NCI-H524 (cell line): ENCODE data around the gene TMEM117.

ENCODE experiments used
- DNase-seq, 2 experiments: peaks; one replicate each; lab custom pipeline; 2025; lab: John Stamatoyannopoulos, UW

The TMEM117 gene

GRCh38 chr12:43835656-43836474 lies at the start of gene TMEM117:
Gene TMEM117, plus strand, starts transcription at chr12:43836081.
- DNase-seq: peak; percentile 18 to 55

DNA sequence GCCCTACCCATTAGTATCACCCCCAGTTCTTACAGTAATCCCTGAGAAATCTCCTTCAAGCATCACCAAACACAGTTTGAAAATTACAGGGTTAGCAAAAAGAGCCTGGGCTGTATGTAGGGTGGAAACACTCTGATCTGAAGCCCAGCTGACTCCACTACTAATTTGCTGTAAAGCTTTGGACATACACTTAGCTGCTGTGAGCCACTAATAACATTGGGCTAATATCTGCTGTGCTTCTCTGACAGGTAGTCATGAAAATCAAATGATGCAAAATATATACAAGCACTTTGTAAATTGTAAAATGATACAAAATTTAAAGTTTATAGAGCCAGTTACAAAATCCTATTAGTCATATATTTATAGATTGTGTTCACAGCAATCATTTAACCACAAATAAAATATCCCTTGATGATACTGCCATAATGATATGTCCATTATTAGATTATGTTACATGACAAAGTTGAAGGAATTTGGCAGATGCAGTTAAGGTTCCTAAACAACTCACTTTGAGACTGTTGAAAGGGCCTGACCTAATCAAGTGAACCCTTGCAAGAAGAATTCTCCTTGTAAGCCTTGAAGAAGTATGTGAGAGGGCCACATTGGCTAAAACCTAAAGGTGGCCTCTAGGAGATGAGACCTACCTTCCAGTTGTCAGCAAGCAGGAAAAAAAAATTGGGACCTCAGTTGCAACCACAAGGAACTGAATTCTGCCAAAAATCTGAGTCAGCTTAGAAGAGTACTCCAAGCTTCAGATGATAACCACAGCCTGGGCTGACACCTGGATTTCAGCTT lies 48.8 kb upstream of the TMEM117 start:
- DNase-seq: no peak

DNA sequence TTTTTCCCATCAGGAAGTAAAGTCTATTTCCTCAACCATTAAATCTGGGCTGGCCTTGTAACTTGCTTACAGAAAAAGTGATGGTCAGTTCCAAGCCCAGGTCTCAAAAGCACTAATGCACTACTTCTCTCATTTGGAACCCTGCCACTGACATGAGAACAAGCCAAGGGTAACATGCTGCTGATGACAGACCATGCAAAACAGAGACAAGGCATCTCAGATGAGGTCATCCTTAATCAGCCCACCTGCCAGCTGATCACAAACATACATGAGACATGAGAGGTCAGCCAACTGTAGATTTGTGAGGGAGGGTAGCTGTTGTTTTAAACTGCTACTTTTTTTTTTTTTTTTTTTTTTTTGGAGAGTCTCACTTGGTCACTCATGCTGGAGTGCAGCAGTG lies 45.9 kb upstream of the TMEM117 start:
- DNase-seq: no peak

DNA sequence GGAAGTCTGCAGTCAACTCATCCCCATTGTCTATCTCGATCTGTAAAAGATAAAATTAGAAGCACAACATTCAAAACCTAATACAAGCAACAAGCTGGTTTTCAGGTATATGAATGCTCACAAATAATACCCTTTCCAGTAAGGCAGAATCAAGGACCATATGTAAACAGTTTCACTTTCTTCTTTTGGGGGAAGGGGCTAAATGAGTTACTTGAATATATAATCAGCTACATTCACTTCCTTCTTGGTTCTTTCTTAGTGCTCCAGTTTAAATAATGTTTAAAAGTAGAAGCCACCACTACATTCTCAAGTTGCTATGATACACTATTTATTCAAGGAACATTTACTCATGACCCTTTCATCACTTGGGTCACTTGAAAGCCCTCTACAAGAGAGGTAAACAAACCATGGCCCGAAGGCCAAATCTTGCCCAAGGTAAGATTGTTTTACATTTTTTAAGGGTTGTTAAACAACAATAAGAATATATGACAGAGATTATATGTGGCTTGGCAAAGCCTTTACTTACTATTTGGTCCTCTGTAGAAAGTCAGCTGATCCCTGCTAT lies 40.1 kb upstream of the TMEM117 start:
- DNase-seq: no peak

GRCh38 chr12:43797561-43798217 lies 38.2 kb upstream of the TMEM117 start:
- DNase-seq: no peak

DNA sequence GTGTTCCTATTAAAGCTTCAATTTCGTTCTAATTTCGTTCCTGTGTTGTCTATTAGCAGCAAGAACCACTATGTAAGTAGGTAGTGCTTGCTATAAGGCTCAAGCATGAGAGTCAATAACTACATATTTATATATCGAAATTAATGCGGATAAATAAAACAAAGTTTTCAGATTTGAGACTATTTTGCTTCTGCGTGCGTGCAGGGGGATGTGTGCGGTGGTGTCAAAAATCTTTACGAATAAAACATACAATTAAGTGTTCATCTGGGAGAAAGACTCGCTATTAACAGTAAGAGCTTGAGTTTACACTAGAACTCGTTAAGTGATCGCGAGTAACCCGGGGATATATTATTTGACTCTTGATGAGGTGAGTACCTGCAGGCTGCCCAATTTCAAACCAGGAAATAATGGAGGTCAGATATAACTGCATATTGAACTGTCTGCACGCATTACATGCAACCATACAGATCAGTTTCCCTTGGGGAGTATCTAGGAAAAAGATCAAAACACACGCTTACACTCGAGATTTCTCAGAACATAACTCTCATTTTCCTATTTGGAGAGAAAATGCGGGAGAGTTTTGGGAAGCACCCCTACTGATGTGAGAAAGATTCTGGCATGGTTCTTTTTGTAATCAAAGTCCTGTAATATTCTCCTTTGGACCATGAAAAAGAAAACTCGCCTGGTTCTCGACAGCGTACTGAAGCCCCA lies 30.6 kb upstream of the TMEM117 start:
- peak; percentile 22 to 40 for DNase-seq

DNA sequence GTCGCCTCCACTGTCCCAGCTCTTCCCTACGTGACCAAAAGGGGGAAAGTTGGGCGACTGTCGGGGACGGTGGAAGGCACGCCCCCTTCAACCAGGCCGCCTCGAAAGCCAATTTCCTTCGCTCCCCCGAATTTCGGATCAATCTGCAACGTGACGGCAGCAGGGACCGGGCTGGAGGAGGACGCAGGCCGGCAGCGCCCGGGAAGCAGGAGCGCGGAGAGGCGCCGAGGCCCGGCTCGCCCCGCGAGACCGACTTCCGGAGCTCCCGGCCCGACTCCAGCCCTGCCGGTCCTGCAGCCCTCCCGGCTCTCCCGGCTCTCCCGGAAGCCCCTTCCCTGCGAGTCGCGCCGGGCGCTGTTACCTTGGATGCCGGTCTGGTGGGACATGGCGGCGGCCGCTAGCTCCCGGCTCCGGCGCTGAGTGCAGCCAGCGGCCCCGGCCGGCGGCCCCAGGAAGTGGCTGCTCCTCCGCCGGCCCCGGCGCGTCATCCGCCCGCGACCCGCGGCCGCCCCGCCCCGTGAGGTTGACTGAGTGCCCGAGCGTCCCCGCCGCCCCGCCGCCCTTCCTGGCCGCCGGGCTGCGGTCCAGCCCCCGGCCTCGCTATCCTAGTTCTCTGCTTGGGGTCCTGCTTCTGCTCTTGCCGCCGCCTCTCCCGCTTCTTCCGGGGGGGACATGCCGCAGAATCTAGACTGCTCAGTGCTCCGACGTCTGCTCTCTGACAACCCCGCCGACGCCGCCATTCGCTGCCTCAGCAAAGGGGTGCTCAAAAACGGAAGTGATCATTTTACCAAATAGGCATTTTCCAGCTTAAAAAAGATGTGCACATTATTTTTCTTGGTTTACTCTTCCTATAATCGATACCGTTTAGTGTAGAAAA lies 29.8 kb upstream of the TMEM117 start, which contains the start of gene TWF1:
Gene TWF1, minus strand, starts transcription at position 458 of the 877 bp plus-strand sequence. Its CDS starts 72 bp downstream, at position 386.
- peak; percentile 44 to 63 for DNase-seq

DNA sequence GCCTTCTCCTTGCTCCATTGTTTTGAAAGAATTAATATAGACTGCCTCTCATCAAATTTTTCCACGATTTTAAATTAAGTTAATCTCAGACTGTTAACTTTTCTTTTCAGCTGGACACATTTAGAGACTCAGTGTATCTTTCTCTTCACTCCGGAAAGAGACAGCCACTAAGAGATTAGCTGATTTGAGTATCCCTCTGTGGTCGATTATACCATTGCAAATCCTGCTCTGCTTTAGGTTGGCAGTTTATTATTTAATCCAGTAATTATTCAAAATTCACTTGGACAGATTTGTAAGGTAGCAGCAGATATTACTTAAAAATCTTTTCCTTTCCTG lies 29.2 kb upstream of the TMEM117 start:
- peak in 1 of 2 experiments; percentile 7 for DNase-seq

DNA sequence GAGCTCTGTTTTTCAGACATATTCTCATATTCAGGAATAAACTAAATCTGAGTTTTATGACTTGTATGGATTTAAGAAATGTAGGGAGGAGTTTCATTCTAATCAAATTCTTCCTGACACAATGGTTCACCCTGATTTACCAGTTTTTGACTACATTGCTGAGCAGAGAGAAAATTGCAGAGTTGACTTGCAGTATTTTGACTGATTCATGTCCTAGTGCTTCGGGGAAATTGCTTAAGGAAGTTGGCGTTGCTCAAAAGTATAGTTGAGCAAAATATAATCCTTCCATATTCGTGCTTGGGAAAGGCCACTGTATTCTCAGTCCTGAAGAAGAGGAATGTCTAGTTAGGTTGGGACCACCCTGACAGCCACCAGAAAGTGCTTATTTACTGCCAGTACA lies 28.5 kb upstream of the TMEM117 start:
- DNase-seq: no peak

GRCh38 chr12:43812057-43812456 lies 23.8 kb upstream of the TMEM117 start:
- DNase-seq: no peak

GRCh38 chr12:43812926-43813325 lies 23.0 kb upstream of the TMEM117 start:
- no peak for DNase-seq

DNA sequence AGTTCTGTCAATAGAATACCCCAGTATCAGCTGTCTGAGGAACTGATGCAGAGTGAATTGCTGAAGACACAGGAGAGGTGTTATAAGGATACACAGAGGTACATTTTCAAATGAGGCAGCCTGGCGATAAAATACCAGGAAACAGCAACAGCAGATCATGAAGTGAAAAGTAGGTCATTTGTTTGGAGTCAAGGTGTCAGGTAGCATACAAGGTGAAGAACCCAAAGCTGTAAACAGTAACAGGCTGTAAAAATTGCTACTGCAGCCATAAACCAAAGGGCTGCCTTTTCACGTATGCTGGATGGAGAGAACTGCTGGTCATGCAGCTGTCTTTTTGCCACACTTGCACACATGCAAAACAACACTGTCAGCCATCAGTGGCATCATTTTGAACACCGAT lies 20.5 kb upstream of the TMEM117 start:
- no peak for DNase-seq

- no peak for DNase-seq
Observed at GRCh38 chr12:43816168-43816567, 19.7 kb upstream of the TMEM117 start.

GRCh38 chr12:43824207-43824775 lies 11.6 kb upstream of the TMEM117 start:
- no peak for DNase-seq

DNA sequence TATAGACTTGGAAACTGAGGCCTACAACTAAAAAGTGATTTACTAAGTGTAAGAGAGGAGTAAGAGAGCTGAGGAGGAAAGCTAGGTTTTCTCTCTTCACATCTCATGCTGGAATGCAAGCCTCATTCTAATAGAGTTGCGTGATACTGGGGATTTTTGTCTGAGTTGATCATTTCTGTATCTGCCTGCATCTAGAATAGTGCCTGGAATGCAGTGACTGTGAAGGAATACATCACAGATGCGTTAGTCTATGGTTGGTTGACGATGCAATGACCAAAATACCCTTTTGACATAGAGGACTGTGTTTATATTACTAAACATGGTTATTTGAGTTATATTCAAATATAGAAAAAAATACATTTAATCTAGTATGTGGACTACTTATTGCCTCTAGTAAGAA lies 9.2 kb upstream of the TMEM117 start:
- no peak for DNase-seq

DNA sequence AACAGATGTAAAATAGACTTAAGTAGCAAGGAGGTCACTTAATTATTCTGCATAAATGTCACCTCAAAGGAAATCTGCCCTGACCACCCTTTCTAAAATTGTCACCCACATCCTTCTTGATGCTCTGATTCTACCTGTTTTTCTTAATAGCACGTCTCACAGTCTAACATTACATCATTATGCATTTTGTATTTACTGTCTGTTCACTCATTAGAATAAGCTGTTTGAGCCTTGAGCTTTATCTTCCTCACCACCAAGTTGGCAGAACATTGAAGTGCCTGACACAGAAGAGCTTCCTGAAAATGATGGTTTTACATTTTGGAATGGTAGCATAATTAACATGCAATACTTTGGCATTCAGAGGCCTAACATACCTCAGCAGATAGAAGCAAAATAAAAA lies 8.8 kb upstream of the TMEM117 start:
- no peak for DNase-seq

- no peak for DNase-seq
Observed at GRCh38 chr12:43832463-43833168, 3.3 kb upstream of the TMEM117 start.

DNA sequence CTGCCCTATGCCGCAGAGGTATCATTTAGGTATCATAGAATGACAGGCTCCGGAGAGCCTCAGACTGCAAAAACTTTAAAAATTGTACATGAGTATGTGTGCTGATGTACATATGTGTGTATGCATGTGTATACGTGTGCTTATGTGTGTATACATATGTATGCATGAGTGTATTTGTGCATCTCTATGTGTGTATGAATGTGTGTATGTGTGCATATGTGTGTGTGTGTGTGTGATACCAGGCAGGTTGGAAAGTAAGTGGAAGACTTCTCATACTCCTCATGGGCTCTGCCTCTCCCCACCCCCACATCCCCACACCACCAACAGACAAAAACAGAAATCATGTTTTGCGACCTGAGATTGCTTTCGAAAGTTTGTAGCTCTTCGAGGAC lies 621 bp upstream of the TMEM117 start:
- no peak for DNase-seq

DNA sequence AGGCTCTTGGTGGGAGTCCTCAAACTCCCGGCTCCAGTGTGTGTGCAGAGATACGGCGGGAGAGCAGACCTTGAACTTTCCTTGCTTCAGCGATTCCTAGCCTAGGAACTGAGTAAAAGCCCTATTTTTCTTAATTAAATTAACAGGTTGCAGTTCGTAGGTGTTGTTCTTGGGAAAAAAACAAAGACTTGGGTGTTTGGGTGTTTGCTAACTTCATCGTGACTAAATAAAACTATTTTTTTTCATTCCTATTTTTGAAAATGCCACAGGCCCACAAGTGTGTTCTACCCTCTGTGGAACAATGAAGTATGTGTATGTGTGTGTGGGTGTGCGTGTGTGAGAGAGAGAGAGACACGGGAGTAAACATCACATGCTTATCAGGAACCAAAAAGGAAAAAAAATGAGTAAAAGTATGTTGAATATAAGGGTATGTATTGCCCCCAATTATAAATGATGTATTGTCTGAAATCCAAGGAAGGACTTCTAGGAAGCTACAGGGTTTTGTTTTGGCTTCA lies 651 bp downstream of the TMEM117 start:
- no peak for DNase-seq

DNA sequence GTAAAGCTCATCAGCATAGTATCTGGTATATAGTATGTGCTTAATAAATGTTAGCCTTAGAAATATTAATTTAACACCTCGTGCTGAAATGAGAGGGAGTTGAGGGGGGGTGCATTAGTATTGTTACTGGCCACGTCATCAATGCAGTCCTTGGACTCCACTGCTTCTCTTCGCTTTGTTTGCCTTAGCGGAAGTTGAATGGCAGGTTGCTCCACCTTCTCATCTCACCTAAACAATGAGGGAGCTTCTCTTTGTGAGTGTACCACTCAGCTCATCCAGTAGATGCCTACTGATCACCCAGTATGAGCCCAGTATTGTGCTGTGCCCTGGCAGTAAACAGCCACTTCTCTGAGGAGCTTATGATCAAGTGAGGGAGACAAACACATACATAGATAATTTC lies 4.5 kb downstream of the TMEM117 start:
- no peak for DNase-seq
